ENCODE data around the gene TAS2R19.

Gene TAS2R19

GRCh38 chr12:10986812-10987211, 35.6 kb downstream of the TAS2R19 start, which contains the start of gene TAS2R50:
TAS2R50 (minus strand) TSS chr12:10986912; CDS start chr12:10986860, 52 bp downstream.
- DNase-seq: no peak
- Histone ChIP-seq H3K36me3 (no peaks in the 10 kb centered on the region), H3K9me3 (no peaks in the 10 kb centered on the region), H3K27ac (no peak within 1 kb of the TSS), H3K4me3 (no peak within 1 kb of the TSS), H3K4me1 (no peaks in the 10 kb centered on the region), H3K27me3 (no peaks in the 10 kb centered on the region)
- no peak for TF ChIP-seq CTCF (IDR thresholded peaks at IDR 0.05)
- intact Hi-C loops (cut with DNase I; ENCODE audit: low total_unique reads): no loop called here

GRCh38 chr12:10982244-10982643, 40.2 kb downstream of the TAS2R19 start:
- intact Hi-C loops (cut with DNase I; ENCODE audit: low total_unique reads): no loop called here
- TF ChIP-seq CTCF (IDR thresholded peaks at IDR 0.05): no peak
- Histone ChIP-seq H3K9me3 (no peaks in the 10 kb centered on the region), H3K4me1 (no peaks in the 10 kb centered on the region), H3K4me3 (no peak overlapping the region), H3K27me3 (no peaks in the 10 kb centered on the region), H3K36me3 (no peaks in the 10 kb centered on the region), H3K27ac (no peak overlapping the region)
- no peak for DNase-seq

- Histone ChIP-seq H3K9me3 (no peaks in the 10 kb centered on the region), H3K27me3 (no peaks in the 10 kb centered on the region), H3K27ac (no peak overlapping the region), H3K4me3 (no peak overlapping the region), H3K36me3 (no peaks in the 10 kb centered on the region), H3K4me1 (no peaks in the 10 kb centered on the region)
- intact Hi-C loops (cut with DNase I; ENCODE audit: low total_unique reads): no loop called here
- no peak for DNase-seq
- no peak for TF ChIP-seq CTCF (IDR thresholded peaks at IDR 0.05)
Measured at GRCh38 chr12:10974965-10975364, 47.5 kb downstream of the TAS2R19 start.
